HG03103 (cell line): Measurements from ENCODE around the gene PAQR6.

Source experiments
- ATAC-seq: cut with Tn5 transposase; IDR thresholded peaks from one replicate; pipeline ENCODE4 v1.9.1; 2021; ENCODE audit warnings: low read depth; ENCODE audit not compliant: unreplicated experiment

The PAQR6 gene, protein sequence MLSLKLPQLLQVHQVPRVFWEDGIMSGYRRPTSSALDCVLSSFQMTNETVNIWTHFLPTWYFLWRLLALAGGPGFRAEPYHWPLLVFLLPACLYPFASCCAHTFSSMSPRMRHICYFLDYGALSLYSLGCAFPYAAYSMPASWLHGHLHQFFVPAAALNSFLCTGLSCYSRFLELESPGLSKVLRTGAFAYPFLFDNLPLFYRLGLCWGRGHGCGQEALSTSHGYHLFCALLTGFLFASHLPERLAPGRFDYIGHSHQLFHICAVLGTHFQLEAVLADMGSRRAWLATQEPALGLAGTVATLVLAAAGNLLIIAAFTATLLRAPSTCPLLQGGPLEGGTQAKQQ

GRCh38 chr1:156247460-156248322 lies at the start of gene PAQR6:
Gene PAQR6, minus strand, starts transcription at chr1:156248056. Its CDS starts 1,325 bp downstream, at chr1:156246731.
- ATAC-seq: no peak

DNA sequence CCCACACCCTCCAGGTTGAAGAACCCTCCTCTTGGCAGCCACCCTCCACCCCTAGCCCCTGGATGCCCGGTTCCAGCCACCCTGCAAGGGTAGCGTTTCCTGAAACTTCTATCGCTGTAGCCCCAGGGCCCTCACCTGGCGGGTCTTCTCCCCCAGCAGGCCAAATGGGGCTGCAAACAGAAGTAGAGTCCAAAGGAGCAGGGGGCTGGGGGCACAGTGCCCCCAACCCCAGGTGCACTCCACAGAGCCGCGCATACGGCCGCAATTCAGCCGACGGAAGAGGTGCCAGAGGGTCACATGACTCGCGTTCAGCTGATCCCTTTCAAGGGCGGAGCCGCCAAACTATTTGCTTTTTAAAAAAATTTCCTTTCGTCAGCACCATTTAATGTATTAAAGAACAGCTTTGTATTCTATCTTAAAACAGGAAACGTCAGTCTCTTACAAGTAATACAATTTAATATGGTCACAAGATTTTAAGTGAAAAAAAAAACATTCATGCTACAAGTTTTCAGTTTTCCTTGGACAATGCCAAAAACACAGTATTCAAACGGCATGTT lies 47.6 kb upstream of the PAQR6 start, which contains the start of gene GLMP:
Gene GLMP (minus strand): TSS at position 289 of the 557 bp plus-strand sequence. CDS start 34 bp downstream, at position 255.
- no peak for ATAC-seq

DNA sequence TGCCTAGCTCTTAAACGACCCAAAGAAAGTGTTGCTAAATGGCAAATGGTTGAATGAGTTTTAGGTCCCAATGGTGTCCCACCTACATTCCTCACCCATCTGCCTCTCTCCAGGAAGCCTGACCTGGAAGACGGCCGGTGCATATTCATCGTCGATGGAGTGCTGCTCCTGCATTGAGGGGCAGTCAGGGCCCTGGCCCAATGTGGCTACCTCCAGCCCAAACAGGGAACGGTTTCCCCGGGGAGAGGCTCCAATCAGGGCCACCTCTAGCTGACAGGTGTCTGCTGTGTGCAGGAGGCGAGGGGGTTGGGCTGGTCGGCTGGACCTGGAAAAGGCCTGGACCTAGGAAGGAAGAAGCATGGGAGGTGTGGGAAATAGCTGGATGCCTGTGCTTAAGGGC lies 46.0 kb upstream of the PAQR6 start:
- ATAC-seq: no peak

GRCh38 chr1:156293098-156293434 lies 45.2 kb upstream of the PAQR6 start:
- no peak for ATAC-seq

GRCh38 chr1:156291226-156292061 lies 43.6 kb upstream of the PAQR6 start:
- ATAC-seq: no peak

DNA sequence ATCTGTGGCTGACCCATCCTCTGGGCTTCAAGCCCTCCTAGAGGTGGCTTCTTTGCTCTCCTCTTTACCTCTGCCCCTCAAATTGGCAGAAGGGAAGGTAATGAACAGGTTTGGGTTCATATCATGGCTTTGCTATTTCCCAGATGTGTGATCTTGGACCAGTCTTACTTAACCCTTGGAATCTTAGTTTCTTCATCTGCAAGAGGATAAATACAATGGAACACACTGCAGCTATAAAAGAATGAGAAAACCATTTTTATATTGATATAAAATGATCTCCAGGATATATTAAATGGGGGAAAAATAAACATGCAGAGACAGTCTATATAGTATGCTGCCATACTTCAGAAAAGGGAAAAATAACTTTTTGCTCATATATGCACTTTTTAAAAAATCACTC lies 42.0 kb upstream of the PAQR6 start:
- ATAC-seq: no peak

- no peak for ATAC-seq
These were observed 38.2 kb upstream of the PAQR6 start for GRCh38 chr1:156286061-156286460.

- ATAC-seq: no peak
These were observed 37.6 kb upstream of the PAQR6 start for GRCh38 chr1:156285437-156285836.

DNA sequence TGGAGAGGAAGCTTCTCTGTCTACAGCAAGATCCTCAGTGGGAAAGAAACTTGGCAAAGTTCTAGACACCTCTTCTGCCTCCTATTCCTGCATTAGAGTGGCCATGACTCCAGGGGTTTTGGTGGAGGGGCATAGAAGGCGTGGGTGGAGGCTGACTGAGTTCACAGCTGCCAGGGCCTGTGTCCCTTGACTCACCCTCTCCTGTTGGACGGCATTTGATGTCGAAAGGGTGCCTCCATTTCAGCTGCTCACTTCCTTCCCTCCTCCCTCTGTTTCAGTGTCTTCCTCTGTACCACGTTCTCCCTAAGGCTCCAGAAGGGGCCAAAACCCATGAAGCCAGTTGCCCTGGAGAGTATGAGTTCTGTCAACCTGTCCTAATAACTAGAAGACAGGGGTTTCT lies 36.9 kb upstream of the PAQR6 start:
- ATAC-seq: no peak

- no peak for ATAC-seq
These were observed 36.3 kb upstream of the PAQR6 start, which contains the start of gene TMEM79 for GRCh38 chr1:156284112-156284511. Gene TMEM79, plus strand, starts transcription at chr1:156284325. Its CDS starts 902 bp downstream, at chr1:156285227.

GRCh38 chr1:156283521-156283920 lies 35.7 kb upstream of the PAQR6 start:
- no peak for ATAC-seq

DNA sequence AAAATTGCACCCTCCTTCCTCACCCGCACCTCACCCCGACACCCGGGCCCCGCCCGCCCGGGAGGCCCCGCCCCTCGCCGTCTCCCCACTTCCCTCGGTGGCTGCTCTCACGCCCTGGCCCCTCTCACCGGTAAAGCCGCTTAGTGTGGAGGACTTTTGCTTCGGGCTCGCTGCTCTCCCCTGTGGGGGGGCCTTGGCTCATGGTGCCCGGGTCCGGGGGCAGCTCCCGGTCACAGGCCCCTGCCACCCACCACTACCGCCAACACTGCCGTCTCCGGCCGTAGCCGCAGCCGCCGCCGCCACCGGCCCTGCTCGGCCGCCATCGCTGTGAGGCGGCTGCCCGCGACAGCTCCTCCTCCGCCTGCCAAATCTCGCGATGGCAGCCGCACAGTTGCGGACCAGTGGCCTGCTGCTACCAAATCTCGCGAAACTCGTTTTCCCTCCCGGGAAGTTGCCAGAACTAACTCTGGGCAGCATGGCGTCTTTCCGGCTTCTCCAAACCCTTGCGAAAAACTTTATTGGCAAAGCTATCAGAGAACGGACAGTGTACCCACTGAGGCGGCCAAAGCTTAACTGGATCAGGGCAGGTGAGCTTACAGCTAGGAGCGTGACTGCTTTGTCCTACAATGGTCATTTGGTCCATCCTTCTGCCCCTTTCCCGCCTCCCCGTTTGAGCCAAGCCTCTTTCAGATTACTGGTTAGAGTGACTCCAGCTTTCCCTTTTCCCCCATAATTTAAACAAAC lies 34.8 kb upstream of the PAQR6 start, which contains the start of gene SMG5:
Gene SMG5 (minus strand): TSS at position 347 of the 744 bp plus-strand sequence. CDS start 145 bp downstream, at position 202.
- ATAC-seq: peak; percentile 78

GRCh38 chr1:156281693-156282478 lies 34.0 kb upstream of the PAQR6 start:
- ATAC-seq: no peak

GRCh38 chr1:156281281-156281680 lies 33.4 kb upstream of the PAQR6 start:
- ATAC-seq: no peak

DNA sequence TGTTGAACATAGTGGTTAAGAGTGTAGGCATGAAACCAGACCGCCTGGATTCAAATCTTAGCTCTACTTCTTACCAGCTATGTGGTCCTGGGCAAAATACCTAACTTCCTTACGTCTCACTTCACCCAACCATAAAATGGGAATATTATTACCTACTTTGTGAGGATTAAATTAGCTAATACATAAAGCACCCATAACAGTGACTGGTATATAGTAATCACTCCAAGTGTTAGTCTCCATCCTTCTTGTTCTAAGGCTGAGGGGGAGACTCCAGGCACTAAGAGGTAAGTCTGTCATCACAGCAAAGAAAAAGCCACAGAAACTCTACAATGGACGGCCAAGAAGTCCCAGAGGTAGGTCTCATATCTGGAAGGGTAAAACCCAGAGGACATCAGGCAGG lies 32.0 kb upstream of the PAQR6 start:
- no peak for ATAC-seq

GRCh38 chr1:156276966-156277381 lies 29.1 kb upstream of the PAQR6 start:
- ATAC-seq: no peak

DNA sequence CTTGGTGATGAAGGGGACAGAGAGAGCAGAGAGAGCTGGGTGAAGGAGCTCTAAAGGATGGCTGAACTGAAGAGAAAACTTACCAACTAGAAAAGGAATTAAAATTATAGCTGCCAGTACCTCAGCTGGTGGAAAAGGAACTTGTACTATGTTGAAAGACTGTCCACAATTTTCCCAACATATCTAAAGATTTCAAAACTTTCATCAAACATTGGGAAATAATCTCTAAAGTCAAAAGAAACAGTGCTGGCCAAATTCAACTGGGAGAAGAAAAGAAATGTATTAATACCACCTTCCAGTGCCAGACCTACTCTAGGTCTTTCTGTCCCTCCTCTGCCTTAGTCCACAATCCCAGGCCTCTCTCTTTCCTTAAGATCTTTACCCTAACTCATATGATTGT lies 28.7 kb upstream of the PAQR6 start:
- no peak for ATAC-seq

DNA sequence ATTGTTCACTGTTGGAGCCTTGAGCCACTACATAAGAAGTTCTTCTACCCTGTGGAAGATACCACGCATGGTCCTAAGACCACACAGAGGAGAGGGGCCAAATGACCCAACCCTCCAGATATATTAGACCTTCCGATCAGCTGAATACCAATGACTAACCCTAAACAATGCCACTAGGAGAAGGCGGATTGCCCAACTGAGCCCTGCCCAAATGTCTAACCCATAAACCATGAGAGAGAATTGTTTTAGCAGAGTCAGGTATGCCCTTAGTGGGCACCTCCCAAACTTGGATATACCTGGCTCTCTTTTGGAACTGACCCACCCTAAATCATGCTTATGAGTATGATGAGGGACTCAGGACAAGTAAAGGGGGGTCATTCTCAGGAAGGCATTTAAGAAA lies 22.5 kb upstream of the PAQR6 start:
- no peak for ATAC-seq

- no peak for ATAC-seq
These were observed 20.5 kb upstream of the PAQR6 start for GRCh38 chr1:156268336-156268735.
